Activated T-helper 1 cell treated with anti-CD3 and anti-CD28 coated beads, Interleukin-12 subunit alpha, Interleukin-12 subunit beta, Interleukin-2, Interleukin-4 antibody, amounts not matched to agents 30 ng/mL and 10 ng/mL and 1 ng/mL, durations not matched to agents 14 hours and 24 hours and 36 hours (primary cell): ENCODE results near the gene ADGRB3. TPM values are rescaled to one million over a fixed set of nuclear protein-coding genes. Genes with fewer than 3 reads are reported as not detected.

Experiments used
- DNase-seq: peaks from one replicate; pipeline ENCODE4 v3.0.0; 2021; ENCODE audit warnings: low spot score
- H3K27ac Mint-ChIP-seq: one replicate; pipeline ENCODE4 v1.8.0; 2021; ENCODE audit warnings: mild to moderate bottlenecking, mixed read lengths
- H3K27me3 Mint-ChIP-seq: one replicate; pipeline ENCODE4 v1.8.0; 2022; ENCODE audit warnings: mild to moderate bottlenecking, moderate library complexity, mixed read lengths; ENCODE audit not compliant: insufficient read depth
- H3K36me3 Mint-ChIP-seq: one replicate; pipeline ENCODE4 v1.8.0; 2021; ENCODE audit warnings: low read depth, mixed read lengths
- H3K4me1 Mint-ChIP-seq: one replicate; pipeline ENCODE4 v1.8.0; 2021; ENCODE audit warnings: low read depth, mixed read lengths
- H3K4me3 Mint-ChIP-seq: one replicate; pipeline ENCODE4 v1.8.0; 2021; ENCODE audit warnings: mild to moderate bottlenecking, moderate library complexity, mixed read lengths
- H3K9me3 Mint-ChIP-seq: one replicate; pipeline ENCODE4 v1.8.0; 2021; ENCODE audit warnings: mixed read lengths
- intact Hi-C: fragments of 100-400 bp; cut with micrococcal nuclease; formaldehyde crosslinking; loops from one replicate; pipeline ENCODE4 v1.15.1; 2024
- total RNA-seq: library from RNA; stranded (reverse); gene quantifications from 2 replicates; pipeline ENCODE4 v1.2.3, GENCODE V29; 2022

Gene ADGRB3
- total RNA-seq, 1 donor from 2014 or later = not detected

- H3K27me3 Mint-ChIP-seq = no peaks in the 10 kb centered on the region
- no peaks in the 10 kb centered on the region for H3K36me3 Mint-ChIP-seq
- no peak overlapping the region for H3K4me3 Mint-ChIP-seq
- H3K9me3 Mint-ChIP-seq = no peaks in the 10 kb centered on the region
- H3K27ac Mint-ChIP-seq = no peak overlapping the region
- no peaks in the 10 kb centered on the region for H3K4me1 Mint-ChIP-seq
- intact Hi-C loops = no loop called here
- no peak for DNase-seq
These were observed 673.5 kb downstream of the ADGRB3 start for GRCh38 chr6:69308584-69308983.

- H3K4me1 Mint-ChIP-seq = no peaks in the 10 kb centered on the region
- no peak overlapping the region for H3K27ac Mint-ChIP-seq
- H3K36me3 Mint-ChIP-seq = no peaks in the 10 kb centered on the region
- no peak for DNase-seq
- intact Hi-C loops = no loop called here
- H3K27me3 Mint-ChIP-seq = no peaks in the 10 kb centered on the region
- no peak overlapping the region for H3K4me3 Mint-ChIP-seq
- no peaks in the 10 kb centered on the region for H3K9me3 Mint-ChIP-seq
These were observed 676.8 kb downstream of the ADGRB3 start for GRCh38 chr6:69311888-69312287.

GRCh38 chr6:69314001-69314400 is 678.9 kb downstream of the ADGRB3 start:
- Mint-ChIP-seq H3K36me3 (no peaks in the 10 kb centered on the region), H3K9me3 (no peaks in the 10 kb centered on the region), H3K4me3 (no peak overlapping the region), H3K27ac (no peak overlapping the region), H3K27me3 (no peaks in the 10 kb centered on the region), H3K4me1 (no peaks in the 10 kb centered on the region)
- intact Hi-C loops = no loop called here
- no peak for DNase-seq

GRCh38 chr6:69314531-69314930 is 679.4 kb downstream of the ADGRB3 start:
- no peak for DNase-seq
- no peaks in the 10 kb centered on the region for H3K27me3 Mint-ChIP-seq
- H3K4me3 Mint-ChIP-seq = no peak overlapping the region
- intact Hi-C loops = no loop called here
- H3K4me1 Mint-ChIP-seq = no peaks in the 10 kb centered on the region
- no peaks in the 10 kb centered on the region for H3K9me3 Mint-ChIP-seq
- no peaks in the 10 kb centered on the region for H3K36me3 Mint-ChIP-seq
- H3K27ac Mint-ChIP-seq = no peak overlapping the region

- no peak overlapping the region for H3K4me3 Mint-ChIP-seq
- H3K27me3 Mint-ChIP-seq = no peaks in the 10 kb centered on the region
- no peak overlapping the region for H3K27ac Mint-ChIP-seq
- H3K36me3 Mint-ChIP-seq = no peaks in the 10 kb centered on the region
- H3K9me3 Mint-ChIP-seq = no peaks in the 10 kb centered on the region
- H3K4me1 Mint-ChIP-seq = no peaks in the 10 kb centered on the region
- intact Hi-C loops = no loop called here
- DNase-seq = no peak
These were observed 696.8 kb downstream of the ADGRB3 start for GRCh38 chr6:69331886-69332285.

GRCh38 chr6:69337311-69337710 is 702.2 kb downstream of the ADGRB3 start:
- Mint-ChIP-seq H3K4me3 (no peak overlapping the region), H3K27ac (no peak overlapping the region), H3K36me3 (no peaks in the 10 kb centered on the region), H3K27me3 (no peaks in the 10 kb centered on the region), H3K9me3 (no peaks in the 10 kb centered on the region), H3K4me1 (no peaks in the 10 kb centered on the region)
- intact Hi-C loops = no loop called here
- no peak for DNase-seq

- no peaks in the 10 kb centered on the region for H3K9me3 Mint-ChIP-seq
These were observed 703.5 kb downstream of the ADGRB3 start for GRCh38 chr6:69338431-69339162.

GRCh38 chr6:69339163-69339550 is 704.1 kb downstream of the ADGRB3 start:
- H3K36me3 Mint-ChIP-seq = no peaks in the 10 kb centered on the region
- no peak for DNase-seq

More at GRCh38 chr6:69338431-69339162, 703.5 kb downstream of the ADGRB3 start:
- no peaks in the 10 kb centered on the region for H3K4me1 Mint-ChIP-seq
- no peak overlapping the region for H3K4me3 Mint-ChIP-seq
- no peak for DNase-seq
- no peak overlapping the region for H3K27ac Mint-ChIP-seq
- H3K27me3 Mint-ChIP-seq = no peaks in the 10 kb centered on the region
- no peaks in the 10 kb centered on the region for H3K36me3 Mint-ChIP-seq
- intact Hi-C loops = no loop called here

GRCh38 chr6:69340196-69340595 is 705.1 kb downstream of the ADGRB3 start:
- no peak overlapping the region for H3K27ac Mint-ChIP-seq
- intact Hi-C loops = no loop called here
- no peaks in the 10 kb centered on the region for H3K9me3 Mint-ChIP-seq
- H3K36me3 Mint-ChIP-seq = no peaks in the 10 kb centered on the region
- DNase-seq = no peak
- no peaks in the 10 kb centered on the region for H3K27me3 Mint-ChIP-seq
- no peaks in the 10 kb centered on the region for H3K4me1 Mint-ChIP-seq
- no peak overlapping the region for H3K4me3 Mint-ChIP-seq

More at GRCh38 chr6:69339163-69339550, 704.1 kb downstream of the ADGRB3 start:
- intact Hi-C loops = no loop called here
- Mint-ChIP-seq H3K27me3 (no peaks in the 10 kb centered on the region), H3K4me3 (no peak overlapping the region), H3K4me1 (no peaks in the 10 kb centered on the region), H3K27ac (no peak overlapping the region), H3K9me3 (no peaks in the 10 kb centered on the region)

- Mint-ChIP-seq H3K27ac (no peak overlapping the region), H3K9me3 (no peaks in the 10 kb centered on the region), H3K36me3 (no peaks in the 10 kb centered on the region), H3K27me3 (no peaks in the 10 kb centered on the region), H3K4me1 (no peaks in the 10 kb centered on the region), H3K4me3 (no peak overlapping the region)
- intact Hi-C loops = no loop called here
- no peak for DNase-seq
These were observed 708.8 kb downstream of the ADGRB3 start for GRCh38 chr6:69343851-69344250.

- H3K4me1 Mint-ChIP-seq = no peaks in the 10 kb centered on the region
- no peaks in the 10 kb centered on the region for H3K36me3 Mint-ChIP-seq
- H3K27me3 Mint-ChIP-seq = no peaks in the 10 kb centered on the region
- no peak for DNase-seq
- intact Hi-C loops = no loop called here
- H3K4me3 Mint-ChIP-seq = no peak overlapping the region
- H3K27ac Mint-ChIP-seq = no peak overlapping the region
- H3K9me3 Mint-ChIP-seq = no peaks in the 10 kb centered on the region
These were observed 714.7 kb downstream of the ADGRB3 start for GRCh38 chr6:69349771-69350170.

- no peaks in the 10 kb centered on the region for H3K27me3 Mint-ChIP-seq
- H3K27ac Mint-ChIP-seq = no peak overlapping the region
These were observed 727.1 kb downstream of the ADGRB3 start for GRCh38 chr6:69362209-69362608.

GRCh38 chr6:69366831-69367230 is 731.7 kb downstream of the ADGRB3 start:
- no peaks in the 10 kb centered on the region for H3K27me3 Mint-ChIP-seq
- H3K9me3 Mint-ChIP-seq = no peaks in the 10 kb centered on the region
- DNase-seq = no peak
- no peak overlapping the region for H3K4me3 Mint-ChIP-seq
- intact Hi-C loops = no loop called here
- H3K4me1 Mint-ChIP-seq = no peaks in the 10 kb centered on the region
- no peak overlapping the region for H3K27ac Mint-ChIP-seq
- no peaks in the 10 kb centered on the region for H3K36me3 Mint-ChIP-seq

More at GRCh38 chr6:69362209-69362608, 727.1 kb downstream of the ADGRB3 start:
- Mint-ChIP-seq H3K4me3 (no peak overlapping the region), H3K36me3 (no peaks in the 10 kb centered on the region), H3K4me1 (no peaks in the 10 kb centered on the region), H3K9me3 (no peaks in the 10 kb centered on the region)
- DNase-seq = no peak
- intact Hi-C loops = no loop called here

GRCh38 chr6:69368613-69369012 is 733.5 kb downstream of the ADGRB3 start:
- H3K4me3 Mint-ChIP-seq = no peak overlapping the region
- H3K36me3 Mint-ChIP-seq = no peaks in the 10 kb centered on the region
- H3K27me3 Mint-ChIP-seq = no peaks in the 10 kb centered on the region
- H3K27ac Mint-ChIP-seq = no peak overlapping the region
- no peaks in the 10 kb centered on the region for H3K4me1 Mint-ChIP-seq
- no peaks in the 10 kb centered on the region for H3K9me3 Mint-ChIP-seq
- intact Hi-C loops = no loop called here
- no peak for DNase-seq
